Measurements from ENCODE around the gene GGA2.

DNA sequence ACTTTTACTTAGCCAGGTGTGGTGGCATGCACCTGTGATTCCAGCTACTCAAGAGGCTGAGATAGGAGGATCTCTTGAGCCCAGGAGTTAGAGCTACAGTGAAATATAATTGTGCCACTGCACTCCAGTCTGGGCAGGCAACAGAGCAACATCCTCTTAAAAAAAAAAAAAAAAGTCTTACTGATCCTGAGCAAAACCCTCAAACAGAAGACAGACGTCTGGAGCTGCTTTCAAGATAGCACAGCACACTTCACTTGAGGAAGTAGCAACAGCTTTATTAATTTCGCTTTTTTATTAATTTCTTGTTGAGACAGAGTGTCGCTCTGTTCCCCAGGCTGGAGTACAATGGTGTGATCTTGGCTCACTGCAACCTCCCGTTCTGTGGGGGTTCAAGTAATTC, 10.2 kb upstream of the GGA2 start:
- TF ChIP-seq, protein P1, sequence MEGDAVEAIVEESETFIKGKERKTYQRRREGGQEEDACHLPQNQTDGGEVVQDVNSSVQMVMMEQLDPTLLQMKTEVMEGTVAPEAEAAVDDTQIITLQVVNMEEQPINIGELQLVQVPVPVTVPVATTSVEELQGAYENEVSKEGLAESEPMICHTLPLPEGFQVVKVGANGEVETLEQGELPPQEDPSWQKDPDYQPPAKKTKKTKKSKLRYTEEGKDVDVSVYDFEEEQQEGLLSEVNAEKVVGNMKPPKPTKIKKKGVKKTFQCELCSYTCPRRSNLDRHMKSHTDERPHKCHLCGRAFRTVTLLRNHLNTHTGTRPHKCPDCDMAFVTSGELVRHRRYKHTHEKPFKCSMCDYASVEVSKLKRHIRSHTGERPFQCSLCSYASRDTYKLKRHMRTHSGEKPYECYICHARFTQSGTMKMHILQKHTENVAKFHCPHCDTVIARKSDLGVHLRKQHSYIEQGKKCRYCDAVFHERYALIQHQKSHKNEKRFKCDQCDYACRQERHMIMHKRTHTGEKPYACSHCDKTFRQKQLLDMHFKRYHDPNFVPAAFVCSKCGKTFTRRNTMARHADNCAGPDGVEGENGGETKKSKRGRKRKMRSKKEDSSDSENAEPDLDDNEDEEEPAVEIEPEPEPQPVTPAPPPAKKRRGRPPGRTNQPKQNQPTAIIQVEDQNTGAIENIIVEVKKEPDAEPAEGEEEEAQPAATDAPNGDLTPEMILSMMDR (conservative IDR thresholded peaks at IDR 0.05; ENCODE audit: low read depth, low read length) = no peak
- TF ChIP-seq EZH2phosphoT487 (IDR thresholded peaks at IDR 0.05; ENCODE audit: borderline replicate concordance, low read length) = no peak
